WTC11 (cell line): Measurements from ENCODE around the gene ICA1L.

Source experiments
- AFF4 ChIP-seq: sonication (generic); formaldehyde crosslinking; IDR thresholded peaks from 2 replicates; pipeline ENCODE4 v1.8.1; 2023; ENCODE audit warnings: mild to moderate bottlenecking, missing genetic modification reagents, borderline replicate concordance
- ATF2 ChIP-seq: sonication (generic); formaldehyde crosslinking; IDR thresholded peaks from 2 replicates; pipeline ENCODE4 v1.8.1; 2022; ENCODE audit warnings: low read depth, missing genetic modification reagents, borderline replicate concordance
- CTCF ChIP-seq: fragments of 200-600 bp; IDR thresholded peaks from 2 replicates; pipeline ENCODE4 v1.8.0; 2022; ENCODE audit warnings: antibody characterized with exemption
- E2F5 ChIP-seq: sonication (generic); formaldehyde crosslinking; IDR thresholded peaks from 2 replicates; pipeline ENCODE4 v1.8.1; 2022; ENCODE audit warnings: mild to moderate bottlenecking, moderate library complexity, missing genetic modification reagents
- FOXK1 ChIP-seq: sonication (generic); formaldehyde crosslinking; IDR thresholded peaks from 2 replicates; pipeline ENCODE4 v1.8.0; 2022; ENCODE audit warnings: mild to moderate bottlenecking, moderate library complexity, missing genetic modification reagents
- JUN ChIP-seq: sonication (generic); formaldehyde crosslinking; IDR thresholded peaks from 2 replicates; pipeline ENCODE4 v1.8.0; 2023; ENCODE audit warnings: mild to moderate bottlenecking, missing genetic modification reagents
- MAX ChIP-seq: sonication (generic); formaldehyde crosslinking; IDR thresholded peaks from 2 replicates; pipeline ENCODE4 v1.8.0; 2022; ENCODE audit warnings: mild to moderate bottlenecking, missing genetic modification reagents
- ZNF121 ChIP-seq: sonication (generic); formaldehyde crosslinking; IDR thresholded peaks from 2 replicates; pipeline ENCODE4 v1.8.0; 2023; ENCODE audit warnings: missing genetic modification reagents

- no peak for TF ChIP-seq CTCF
- no peak for TF ChIP-seq ATF2
- no peak for TF ChIP-seq E2F5 (CRISPR knock-in tag)
- no peak for TF ChIP-seq AFF4 (CRISPR knock-in tag)
- no peak for TF ChIP-seq JUN (CRISPR knock-in tag)
- no peak for TF ChIP-seq FOXK1 (CRISPR knock-in tag)
- TF ChIP-seq ZNF121 (CRISPR knock-in tag): no peak
- TF ChIP-seq MAX (CRISPR knock-in tag): no peak
Measured at GRCh38 chr2:202750763-202751427, 120.7 kb downstream of the ICA1L start.
